ENCODE data around the gene ARHGEF37.
A peak's percentile ranks its signal among the peaks of the same experiment; 100 is the strongest.
"Not testable (repeated sequence)": the region's sequence is repeated elsewhere in the genome, so short reads cannot be mapped to it uniquely, and the experiment has no call there.

Gene ARHGEF37

DNA sequence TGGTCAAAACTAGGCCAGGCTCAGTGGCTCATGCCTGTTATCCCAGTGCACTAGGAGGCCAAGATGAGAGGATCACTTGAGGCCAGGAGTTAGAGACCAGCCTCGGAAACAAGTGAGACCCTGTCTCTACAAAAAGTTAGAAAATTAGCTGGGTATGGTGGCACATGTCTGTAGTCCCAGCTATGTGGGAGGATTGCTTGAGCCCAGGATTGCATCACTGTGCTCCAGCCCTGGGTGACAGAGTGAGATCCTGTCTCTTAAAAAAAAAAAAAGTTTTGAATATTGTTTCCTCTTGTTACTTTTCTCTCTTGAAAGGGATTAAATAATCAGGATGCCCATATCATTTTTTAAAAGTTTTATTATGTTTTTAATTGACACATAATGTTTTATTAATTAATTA is 7.6 kb downstream of the ARHGEF37 start:
- FAIRE-seq = no peak
- TF ChIP-seq POLR2AphosphoS5 (IDR thresholded peaks at IDR 0.05; ENCODE audit: low read depth, low read length) (no peak), POLR2A (IDR thresholded peaks at IDR 0.05; ENCODE audit: low read depth, low read length) (no peak), TAF1 (IDR thresholded peaks at IDR 0.05; ENCODE audit: borderline replicate concordance, low read depth, low read length) (no peak)
- no peak for DNase-seq (ENCODE audit: insufficient read length)

DNA sequence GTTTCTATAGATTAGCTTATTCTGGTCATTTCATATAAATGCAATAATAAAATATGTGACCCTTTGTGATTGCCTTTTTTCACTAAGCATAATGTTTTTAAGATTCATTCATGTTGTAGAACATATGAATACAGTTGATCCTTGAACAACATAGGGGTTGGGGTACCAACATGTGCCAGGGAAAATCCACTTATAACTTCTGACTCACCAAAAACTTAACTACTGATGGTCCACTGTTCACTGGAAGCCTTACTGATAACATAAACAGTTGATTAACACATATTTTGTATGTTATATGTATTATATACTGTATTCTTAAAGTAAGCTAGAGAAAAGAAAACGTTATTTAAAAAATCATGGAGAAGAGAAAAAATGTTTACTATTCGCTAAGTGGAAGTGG is 12.1 kb downstream of the ARHGEF37 start:
- no peak for FAIRE-seq
- DNase-seq (ENCODE audit: insufficient read length) = no peak
- TF ChIP-seq TAF1 (IDR thresholded peaks at IDR 0.05; ENCODE audit: borderline replicate concordance, low read depth, low read length) (no peak), POLR2AphosphoS5 (IDR thresholded peaks at IDR 0.05; ENCODE audit: low read depth, low read length) (no peak)

DNA sequence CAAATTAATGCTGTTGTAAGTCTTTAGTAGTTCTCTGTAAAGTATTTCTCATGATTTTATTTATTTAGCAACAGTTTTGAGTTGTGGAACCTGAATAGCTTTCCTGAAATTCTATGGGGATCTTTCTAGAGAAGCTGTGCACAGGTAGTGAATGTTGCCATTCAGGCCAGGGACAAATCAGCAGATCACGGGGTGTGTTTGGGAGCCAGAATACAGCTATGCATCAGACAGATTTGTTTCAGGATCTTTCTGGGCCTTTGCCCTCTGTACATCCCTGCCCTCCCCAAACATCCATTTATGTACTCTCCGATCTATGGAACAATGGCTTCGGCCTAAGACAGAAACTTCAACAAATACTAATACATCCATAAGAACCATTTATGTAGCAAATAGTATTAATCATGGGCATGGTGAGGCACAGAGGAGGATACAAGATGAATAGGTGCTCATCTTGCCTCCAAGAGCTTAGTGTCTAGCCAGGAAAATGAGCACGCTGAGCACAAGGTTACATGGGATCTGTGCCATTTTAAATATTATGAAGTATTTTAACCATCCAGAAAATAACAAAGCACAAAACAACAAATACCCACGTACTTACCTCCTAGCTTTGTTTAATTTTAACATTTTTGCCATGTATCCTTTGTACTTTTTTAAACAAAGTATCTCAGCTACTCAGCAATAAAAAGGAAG is 13.1 kb downstream of the ARHGEF37 start:
- no peak for DNase-seq (ENCODE audit: insufficient read length)
- TF ChIP-seq POLR2A (IDR thresholded peaks at IDR 0.05; ENCODE audit: low read depth, low read length) = no peak
- TF ChIP-seq POLR2AphosphoS5 (IDR thresholded peaks at IDR 0.05; ENCODE audit: low read depth, low read length) = no peak
- TF ChIP-seq TAF1 (IDR thresholded peaks at IDR 0.05; ENCODE audit: borderline replicate concordance, low read depth, low read length) = no peak
- FAIRE-seq = no peak

DNA sequence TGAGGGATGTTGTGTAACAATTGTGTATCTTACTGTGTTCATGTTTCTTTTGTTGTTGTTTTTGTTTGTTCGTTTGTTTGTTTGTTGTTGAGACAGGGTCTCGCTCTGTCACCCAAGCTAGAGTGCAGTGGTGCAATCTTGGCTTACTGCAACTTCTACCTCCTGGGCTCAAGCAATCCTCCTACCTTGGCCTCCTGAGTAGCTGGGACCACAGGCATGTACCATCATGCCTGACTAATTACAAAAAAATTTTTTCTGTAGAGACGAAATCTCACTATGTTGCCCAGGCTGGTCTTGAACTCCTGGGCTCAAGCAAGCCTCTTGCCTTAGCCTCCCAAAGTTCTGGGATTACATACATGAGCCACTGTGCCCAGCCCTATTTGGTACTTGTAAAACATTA is 13.8 kb downstream of the ARHGEF37 start:
- DNase-seq (ENCODE audit: insufficient read length) = not testable (repeated sequence)

DNA sequence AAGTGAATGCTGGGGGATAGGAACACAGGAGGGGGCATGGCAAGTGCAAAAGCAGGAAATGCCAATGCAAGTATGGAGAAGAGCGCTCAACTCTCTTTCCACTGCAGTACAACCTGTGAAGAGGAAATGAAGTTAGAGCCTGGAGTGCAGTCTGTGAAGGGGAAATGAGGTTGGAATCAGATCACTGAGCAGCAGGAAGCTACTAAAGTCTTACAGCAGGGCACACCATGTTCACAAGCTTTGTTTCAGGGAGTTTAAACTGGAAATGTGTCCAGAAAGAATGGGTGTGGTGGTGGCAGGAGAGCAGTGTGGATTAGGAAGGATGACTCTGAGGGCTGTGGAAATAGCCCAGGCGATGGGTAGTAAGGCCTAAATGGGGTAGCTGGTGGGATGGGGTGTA is 15.4 kb downstream of the ARHGEF37 start:
- no peak for DNase-seq (ENCODE audit: insufficient read length)

More for the DNA sequence above, 13.8 kb downstream of the ARHGEF37 start:
- not testable (repeated sequence) for FAIRE-seq

DNA sequence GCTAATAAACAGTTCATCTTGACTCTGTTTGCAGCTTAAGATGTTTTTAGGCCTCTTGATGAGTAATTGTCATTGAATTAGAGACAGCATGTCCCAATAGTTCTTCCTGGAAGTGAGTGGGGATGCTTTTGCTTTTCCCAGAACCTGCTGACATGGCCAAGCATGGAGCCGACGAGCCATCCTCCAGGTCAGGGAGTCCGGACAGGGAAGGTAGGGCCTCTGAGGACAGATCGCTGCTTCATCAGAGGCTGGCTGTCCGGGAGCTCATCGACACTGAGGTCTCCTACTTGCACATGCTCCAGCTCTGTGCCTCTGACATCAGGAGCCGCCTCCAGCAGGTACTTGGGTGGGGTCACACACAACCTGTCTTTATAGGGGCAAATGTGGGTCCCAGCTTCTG is 16.3 kb downstream of the ARHGEF37 start:
- TF ChIP-seq TAF1 (IDR thresholded peaks at IDR 0.05; ENCODE audit: borderline replicate concordance, low read depth, low read length) (no peak), POLR2A (IDR thresholded peaks at IDR 0.05; ENCODE audit: low read depth, low read length) (no peak), POLR2AphosphoS5 (IDR thresholded peaks at IDR 0.05; ENCODE audit: low read depth, low read length) (no peak)
- FAIRE-seq (no peak), DNase-seq (ENCODE audit: insufficient read length) (no peak)

More for the DNA sequence above, 15.4 kb downstream of the ARHGEF37 start:
- peak; percentile 46 for FAIRE-seq
- TF ChIP-seq TAF1 (IDR thresholded peaks at IDR 0.05; ENCODE audit: borderline replicate concordance, low read depth, low read length) (no peak), POLR2A (IDR thresholded peaks at IDR 0.05; ENCODE audit: low read depth, low read length) (no peak), POLR2AphosphoS5 (IDR thresholded peaks at IDR 0.05; ENCODE audit: low read depth, low read length) (no peak)

DNA sequence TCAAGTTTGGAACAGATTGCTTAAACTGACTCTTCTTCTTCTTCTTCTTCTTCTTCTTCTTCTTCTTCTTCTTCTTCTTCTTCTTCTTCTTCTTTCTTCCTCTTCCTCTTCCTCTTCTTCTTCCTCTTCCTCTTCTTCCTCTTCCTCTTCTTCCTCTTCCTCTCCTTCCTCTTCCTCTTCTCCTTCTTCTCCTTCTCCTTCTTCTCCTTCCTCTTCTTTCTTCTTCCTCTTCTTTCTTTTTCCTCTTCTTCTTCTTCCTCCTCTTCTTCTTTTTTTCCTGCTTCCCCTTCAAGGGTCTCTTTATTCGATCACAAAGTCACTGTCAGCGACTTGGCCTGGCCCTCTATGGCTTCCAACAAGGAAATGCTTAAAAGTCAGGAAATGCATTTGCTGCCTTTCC is 16.9 kb downstream of the ARHGEF37 start:
- DNase-seq (ENCODE audit: insufficient read length); FAIRE-seq: not testable (repeated sequence)

DNA sequence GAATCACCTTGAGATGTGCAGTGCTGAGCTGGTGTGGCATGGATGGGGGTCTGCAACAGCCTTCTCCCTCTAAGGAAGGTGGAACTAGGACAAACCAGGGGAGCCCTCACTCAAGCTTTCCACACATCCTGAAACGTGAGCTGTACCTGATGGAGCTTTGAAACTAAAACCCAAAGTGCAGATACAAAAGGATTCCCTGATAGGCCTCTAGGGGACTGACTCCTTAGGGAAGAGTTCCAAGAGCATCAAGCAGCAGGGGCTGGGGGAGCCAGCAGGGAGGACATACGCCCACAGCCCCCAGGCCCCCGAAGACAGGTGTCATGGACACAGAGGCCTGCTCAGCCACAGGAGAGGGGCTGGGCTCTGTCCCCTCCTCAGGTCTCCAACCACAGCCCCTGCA is 17.7 kb downstream of the ARHGEF37 start:
- FAIRE-seq = no peak
- DNase-seq (ENCODE audit: insufficient read length) = no peak
- TF ChIP-seq POLR2A (IDR thresholded peaks at IDR 0.05; ENCODE audit: low read depth, low read length) = no peak
- no peak for TF ChIP-seq TAF1 (IDR thresholded peaks at IDR 0.05; ENCODE audit: borderline replicate concordance, low read depth, low read length)
- TF ChIP-seq POLR2AphosphoS5 (IDR thresholded peaks at IDR 0.05; ENCODE audit: low read depth, low read length) = no peak

DNA sequence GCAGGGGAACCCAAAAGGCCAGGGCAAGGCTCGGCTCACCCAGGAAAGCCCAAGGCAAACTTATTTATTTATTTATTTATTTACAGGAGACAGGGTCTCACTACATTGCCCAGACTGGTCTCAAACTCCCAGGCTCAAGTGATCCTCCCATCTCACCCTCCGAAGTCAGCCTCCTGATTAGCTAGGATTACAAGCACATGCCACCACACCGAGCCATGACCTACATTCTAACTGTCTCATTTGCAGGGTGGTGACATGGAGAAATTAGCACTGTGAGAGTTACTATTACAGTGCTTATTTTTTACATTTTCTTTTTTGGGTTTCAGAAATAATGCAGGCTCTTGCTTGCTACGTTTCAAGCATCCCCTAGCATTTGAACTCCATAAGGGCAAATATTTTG is 18.1 kb downstream of the ARHGEF37 start:
- DNase-seq (ENCODE audit: insufficient read length) (no peak), FAIRE-seq (no peak)
- TF ChIP-seq POLR2AphosphoS5 (IDR thresholded peaks at IDR 0.05; ENCODE audit: low read depth, low read length) (no peak), TAF1 (IDR thresholded peaks at IDR 0.05; ENCODE audit: borderline replicate concordance, low read depth, low read length) (no peak), POLR2A (IDR thresholded peaks at IDR 0.05; ENCODE audit: low read depth, low read length) (no peak)

DNA sequence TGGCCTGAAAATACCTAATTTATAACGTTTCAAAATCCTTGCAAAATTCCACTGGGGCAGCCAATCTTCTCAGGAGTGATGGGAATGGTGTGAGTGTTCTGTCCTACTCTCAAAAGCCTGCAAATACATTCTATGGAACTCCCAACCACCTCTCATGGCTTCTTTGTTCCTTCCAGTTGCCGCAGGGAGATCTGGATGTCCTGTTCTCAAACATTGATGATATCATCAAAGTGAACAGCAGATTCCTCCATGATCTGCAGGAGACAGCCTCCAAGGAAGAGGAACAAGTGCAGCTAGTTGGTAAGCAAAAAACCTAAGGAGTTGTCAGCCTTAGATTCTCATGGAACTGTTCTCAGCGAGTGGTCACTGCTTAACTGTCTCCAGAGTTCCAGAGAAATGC is 19.6 kb downstream of the ARHGEF37 start:
- FAIRE-seq (no peak), DNase-seq (ENCODE audit: insufficient read length) (no peak)
- TF ChIP-seq TAF1 (IDR thresholded peaks at IDR 0.05; ENCODE audit: borderline replicate concordance, low read depth, low read length) = no peak
- no peak for TF ChIP-seq POLR2A (IDR thresholded peaks at IDR 0.05; ENCODE audit: low read depth, low read length)
- TF ChIP-seq POLR2AphosphoS5 (IDR thresholded peaks at IDR 0.05; ENCODE audit: low read depth, low read length) = no peak

DNA sequence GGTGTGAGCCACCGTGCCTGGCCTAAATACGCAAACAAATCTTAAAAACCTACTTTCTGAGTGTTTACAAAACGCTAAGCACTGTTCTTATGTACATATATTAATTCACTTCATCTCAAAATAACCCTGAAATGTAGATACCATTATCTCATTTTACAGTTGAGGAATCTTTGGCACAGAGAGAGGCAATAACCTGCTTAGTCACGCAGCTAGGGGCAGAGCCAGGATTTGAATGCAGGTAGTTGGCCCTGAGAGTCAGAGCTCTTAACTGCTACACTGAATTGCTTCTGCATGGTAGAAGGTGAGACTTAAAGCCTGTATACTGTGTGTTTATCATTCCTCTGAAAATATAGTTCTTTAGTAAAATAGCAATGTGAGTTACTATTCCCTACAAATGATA is 21.9 kb downstream of the ARHGEF37 start:
- FAIRE-seq = no peak
- DNase-seq (ENCODE audit: insufficient read length) = no peak
- no peak for TF ChIP-seq TAF1 (IDR thresholded peaks at IDR 0.05; ENCODE audit: borderline replicate concordance, low read depth, low read length)
- TF ChIP-seq POLR2AphosphoS5 (IDR thresholded peaks at IDR 0.05; ENCODE audit: low read depth, low read length) = no peak
- TF ChIP-seq POLR2A (IDR thresholded peaks at IDR 0.05; ENCODE audit: low read depth, low read length) = no peak

DNA sequence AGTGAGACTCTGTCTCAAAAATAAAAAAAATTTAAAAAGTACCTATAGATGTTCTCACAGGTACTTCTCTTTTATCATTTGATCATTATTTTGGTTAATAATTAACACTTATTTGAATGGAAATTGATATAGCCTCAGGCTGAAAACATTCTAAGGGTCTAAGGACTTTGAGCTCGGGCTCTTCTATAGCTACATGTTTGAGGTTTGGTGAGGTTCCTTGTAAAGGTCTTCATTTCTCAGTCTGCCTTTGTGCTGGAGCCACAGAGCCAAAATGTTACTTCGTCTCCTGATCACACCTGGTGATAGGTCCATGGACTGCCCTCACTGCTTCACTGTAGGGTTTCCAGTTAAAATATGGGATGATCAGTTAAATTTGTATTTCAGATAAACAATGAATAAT is 22.6 kb downstream of the ARHGEF37 start:
- DNase-seq (ENCODE audit: insufficient read length) = no peak
- FAIRE-seq = no peak
- TF ChIP-seq POLR2A (IDR thresholded peaks at IDR 0.05; ENCODE audit: low read depth, low read length) (no peak), TAF1 (IDR thresholded peaks at IDR 0.05; ENCODE audit: borderline replicate concordance, low read depth, low read length) (no peak), POLR2AphosphoS5 (IDR thresholded peaks at IDR 0.05; ENCODE audit: low read depth, low read length) (no peak)

DNA sequence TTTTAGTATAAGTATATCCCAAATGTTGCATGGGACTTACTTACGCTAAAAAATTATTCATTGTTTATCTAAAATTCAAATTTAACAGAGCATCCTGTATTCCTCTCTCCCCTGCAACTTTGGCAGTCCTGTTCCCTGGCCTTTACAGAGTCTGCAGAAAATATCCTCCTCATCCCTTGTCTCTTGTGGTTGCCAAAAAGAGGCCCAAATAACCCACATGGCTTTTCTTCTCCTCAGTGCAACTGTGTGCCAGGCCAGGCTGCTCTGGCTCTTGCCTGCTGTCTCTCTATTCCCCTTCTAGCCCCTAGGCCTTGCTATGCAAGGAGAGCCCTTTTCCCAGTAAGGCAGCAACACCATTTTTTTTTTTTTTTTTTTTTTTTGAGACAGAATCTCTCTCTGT is 23.0 kb downstream of the ARHGEF37 start:
- no peak for TF ChIP-seq POLR2A (IDR thresholded peaks at IDR 0.05; ENCODE audit: low read depth, low read length)
- TF ChIP-seq POLR2AphosphoS5 (IDR thresholded peaks at IDR 0.05; ENCODE audit: low read depth, low read length) = no peak
- TF ChIP-seq TAF1 (IDR thresholded peaks at IDR 0.05; ENCODE audit: borderline replicate concordance, low read depth, low read length) = no peak
- DNase-seq (ENCODE audit: insufficient read length) = no peak
- FAIRE-seq = no peak
